ENCODE results near the gene UNK. TPM values are rescaled to one million over a fixed set of nuclear protein-coding genes. Genes with fewer than 3 reads are reported as not detected.

The UNK gene, protein sequence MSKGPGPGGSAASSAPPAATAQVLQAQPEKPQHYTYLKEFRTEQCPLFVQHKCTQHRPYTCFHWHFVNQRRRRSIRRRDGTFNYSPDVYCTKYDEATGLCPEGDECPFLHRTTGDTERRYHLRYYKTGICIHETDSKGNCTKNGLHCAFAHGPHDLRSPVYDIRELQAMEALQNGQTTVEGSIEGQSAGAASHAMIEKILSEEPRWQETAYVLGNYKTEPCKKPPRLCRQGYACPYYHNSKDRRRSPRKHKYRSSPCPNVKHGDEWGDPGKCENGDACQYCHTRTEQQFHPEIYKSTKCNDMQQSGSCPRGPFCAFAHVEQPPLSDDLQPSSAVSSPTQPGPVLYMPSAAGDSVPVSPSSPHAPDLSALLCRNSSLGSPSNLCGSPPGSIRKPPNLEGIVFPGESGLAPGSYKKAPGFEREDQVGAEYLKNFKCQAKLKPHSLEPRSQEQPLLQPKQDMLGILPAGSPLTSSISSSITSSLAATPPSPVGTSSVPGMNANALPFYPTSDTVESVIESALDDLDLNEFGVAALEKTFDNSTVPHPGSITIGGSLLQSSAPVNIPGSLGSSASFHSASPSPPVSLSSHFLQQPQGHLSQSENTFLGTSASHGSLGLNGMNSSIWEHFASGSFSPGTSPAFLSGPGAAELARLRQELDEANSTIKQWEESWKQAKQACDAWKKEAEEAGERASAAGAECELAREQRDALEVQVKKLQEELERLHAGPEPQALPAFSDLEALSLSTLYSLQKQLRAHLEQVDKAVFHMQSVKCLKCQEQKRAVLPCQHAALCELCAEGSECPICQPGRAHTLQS
- 10 to 100 TPM; 18.9 to 29.6 (median 26.4) TPM for total RNA-seq
- polyA plus RNA-seq, result 10 to 100 TPM; 12.7 to 24.4 (median 16.8) TPM

DNA sequence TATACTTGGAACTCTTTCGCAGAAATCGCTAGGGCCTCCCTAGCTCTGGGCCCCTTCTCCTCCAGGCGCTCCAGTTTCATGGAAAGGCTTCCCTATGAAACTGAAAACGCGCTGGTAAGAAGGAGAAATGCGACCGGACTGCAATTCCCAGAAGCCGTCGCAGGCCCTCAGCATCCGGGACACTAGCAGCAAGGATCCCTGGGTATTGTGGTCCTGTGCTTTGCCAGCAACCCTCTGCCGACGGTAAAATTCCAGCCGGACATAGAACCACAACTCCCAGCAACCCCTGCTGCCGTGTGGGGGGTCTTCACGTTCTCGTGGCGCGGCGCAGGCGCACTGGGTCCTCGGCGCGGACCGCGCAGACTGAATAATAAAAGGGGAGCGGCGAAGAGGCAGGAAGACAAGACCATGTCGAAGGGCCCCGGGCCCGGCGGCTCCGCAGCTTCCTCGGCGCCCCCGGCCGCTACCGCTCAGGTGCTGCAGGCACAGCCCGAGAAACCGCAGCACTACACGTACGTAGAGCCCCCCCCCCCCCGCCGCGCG is at the start of gene UNK:
UNK (plus strand) TSS at position 334 of the 543 bp plus-strand sequence; CDS start at position 409, 75 bp downstream.
- Histone ChIP-seq H3K4me3 (peak within 1 kb of the TSS; percentile 74 to 85 (median 78)), H3K9me3 (no peaks in the 10 kb centered on the region), H3K27me3 (no peaks in the 10 kb centered on the region), H3K27ac (peak within 1 kb of the TSS; percentile 95 to 99 (median 97)), H3K36me3 (no peaks in the 10 kb centered on the region), H3K4me1 (peaks cover 0 to 49% (median 33%) of the 10 kb centered on the region in 4 donors)
- intact Hi-C loops (cut with DNase I), result loop anchor here (1.0 to 5.0 kb wide), 3 partner anchors 43 to 93 kb away; partner anchors contain the start of genes TRIM47 and WBP2
- peak; percentile 100 for DNase-seq
- peak; percentile 89 to 94 (median 92) for TF ChIP-seq POLR2AphosphoS5 (IDR thresholded peaks at IDR 0.05)
- TF ChIP-seq, protein P1, sequence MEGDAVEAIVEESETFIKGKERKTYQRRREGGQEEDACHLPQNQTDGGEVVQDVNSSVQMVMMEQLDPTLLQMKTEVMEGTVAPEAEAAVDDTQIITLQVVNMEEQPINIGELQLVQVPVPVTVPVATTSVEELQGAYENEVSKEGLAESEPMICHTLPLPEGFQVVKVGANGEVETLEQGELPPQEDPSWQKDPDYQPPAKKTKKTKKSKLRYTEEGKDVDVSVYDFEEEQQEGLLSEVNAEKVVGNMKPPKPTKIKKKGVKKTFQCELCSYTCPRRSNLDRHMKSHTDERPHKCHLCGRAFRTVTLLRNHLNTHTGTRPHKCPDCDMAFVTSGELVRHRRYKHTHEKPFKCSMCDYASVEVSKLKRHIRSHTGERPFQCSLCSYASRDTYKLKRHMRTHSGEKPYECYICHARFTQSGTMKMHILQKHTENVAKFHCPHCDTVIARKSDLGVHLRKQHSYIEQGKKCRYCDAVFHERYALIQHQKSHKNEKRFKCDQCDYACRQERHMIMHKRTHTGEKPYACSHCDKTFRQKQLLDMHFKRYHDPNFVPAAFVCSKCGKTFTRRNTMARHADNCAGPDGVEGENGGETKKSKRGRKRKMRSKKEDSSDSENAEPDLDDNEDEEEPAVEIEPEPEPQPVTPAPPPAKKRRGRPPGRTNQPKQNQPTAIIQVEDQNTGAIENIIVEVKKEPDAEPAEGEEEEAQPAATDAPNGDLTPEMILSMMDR (IDR thresholded peaks at IDR 0.05), result no peak
- TF ChIP-seq EP300 (IDR thresholded peaks at IDR 0.05), result peak in 1 of 4 donors; percentile 81
- TF ChIP-seq POLR2A (IDR thresholded peaks at IDR 0.05), result peak; percentile 43 to 76
- WGBS, 2 donors, result 0% methylated on average over 45 of the region's 45 CpGs

DNA sequence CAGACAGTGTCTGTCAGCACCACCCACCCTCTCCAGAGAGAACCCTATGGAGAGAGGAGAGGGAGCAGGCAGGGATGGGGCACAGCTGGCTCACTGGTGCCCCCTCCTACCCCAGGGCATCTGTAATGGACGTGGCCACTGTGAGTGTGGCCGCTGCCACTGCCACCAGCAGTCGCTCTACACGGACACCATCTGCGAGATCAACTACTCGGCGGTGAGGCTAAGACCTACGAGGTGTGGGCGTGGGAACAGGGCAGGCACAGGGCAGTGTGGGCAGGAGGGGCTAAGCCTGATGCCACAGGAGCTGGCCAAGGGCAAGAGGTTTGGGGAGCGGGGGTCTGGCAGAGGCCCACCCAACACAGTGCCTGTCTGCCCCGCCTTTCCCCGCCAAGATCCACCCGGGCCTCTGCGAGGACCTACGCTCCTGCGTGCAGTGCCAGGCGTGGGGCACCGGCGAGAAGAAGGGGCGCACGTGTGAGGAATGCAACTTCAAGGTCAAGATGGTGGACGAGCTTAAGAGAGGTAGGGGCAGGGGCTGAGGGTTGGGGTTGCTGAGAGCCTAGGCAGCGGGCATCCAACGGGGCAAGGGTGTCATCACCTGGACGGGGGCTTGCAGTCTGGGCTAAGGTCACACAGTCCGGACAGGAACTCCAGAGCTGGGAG is 48.3 kb upstream of the UNK start:
- Histone ChIP-seq H3K4me3 (no peak overlapping the region), H3K4me1 (no peaks in the 10 kb centered on the region), H3K27ac (no peak overlapping the region), H3K27me3 (no peaks in the 10 kb centered on the region), H3K36me3 (no peaks in the 10 kb centered on the region), H3K9me3 (no peaks in the 10 kb centered on the region)
- WGBS, 2 donors, result 89 to 91% methylated on average over 26 of the region's 26 CpGs
- DNase-seq, result no peak
- intact Hi-C loops (cut with DNase I), result no loop called here
- TF ChIP-seq, protein P1 (IDR thresholded peaks at IDR 0.05), result no peak
- TF ChIP-seq POLR2A (IDR thresholded peaks at IDR 0.05) (no peak), POLR2AphosphoS5 (IDR thresholded peaks at IDR 0.05) (no peak), EP300 (IDR thresholded peaks at IDR 0.05) (no peak)

DNA sequence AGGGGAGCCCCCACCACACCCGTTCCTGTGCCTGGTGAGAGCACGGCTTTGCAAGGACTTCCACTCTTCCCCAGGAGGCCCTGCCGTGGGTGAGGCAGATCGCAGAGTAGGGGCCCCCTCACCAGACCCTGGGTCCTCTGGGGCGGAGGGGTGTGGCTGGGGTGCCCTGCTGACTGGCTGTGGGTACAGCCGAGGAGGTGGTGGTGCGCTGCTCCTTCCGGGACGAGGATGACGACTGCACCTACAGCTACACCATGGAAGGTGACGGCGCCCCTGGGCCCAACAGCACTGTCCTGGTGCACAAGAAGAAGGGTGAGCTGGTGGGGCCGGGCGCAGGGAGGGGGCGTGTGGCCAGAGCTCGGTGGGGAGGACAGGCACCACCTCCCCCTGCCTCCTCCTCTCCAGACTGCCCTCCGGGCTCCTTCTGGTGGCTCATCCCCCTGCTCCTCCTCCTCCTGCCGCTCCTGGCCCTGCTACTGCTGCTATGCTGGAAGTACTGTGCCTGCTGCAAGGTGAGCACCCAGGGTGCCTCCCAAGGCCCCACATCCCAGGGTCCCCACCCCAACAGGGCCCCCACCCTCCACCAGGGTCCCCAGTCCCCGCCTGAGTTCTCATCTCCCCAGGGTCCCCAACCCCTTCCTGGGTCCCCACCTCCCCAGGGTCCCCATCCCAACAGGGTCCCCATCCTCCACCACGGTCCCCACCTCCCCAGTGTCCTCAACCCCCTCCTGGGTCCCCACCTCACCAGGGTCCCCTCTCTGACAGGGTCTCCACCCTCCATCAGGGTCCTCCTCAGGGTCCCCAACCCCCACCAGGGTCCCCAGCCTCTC is 47.3 kb upstream of the UNK start:
- no peak for DNase-seq
- Histone ChIP-seq H3K27me3 (no peaks in the 10 kb centered on the region), H3K4me3 (no peak overlapping the region), H3K4me1 (no peaks in the 10 kb centered on the region), H3K27ac (no peak overlapping the region), H3K36me3 (no peaks in the 10 kb centered on the region), H3K9me3 (no peaks in the 10 kb centered on the region)
- no peak for TF ChIP-seq EP300 (IDR thresholded peaks at IDR 0.05)
- TF ChIP-seq POLR2AphosphoS5 (IDR thresholded peaks at IDR 0.05), result no peak
- TF ChIP-seq, protein P1 (IDR thresholded peaks at IDR 0.05), result no peak
- no peak for TF ChIP-seq POLR2A (IDR thresholded peaks at IDR 0.05)
- WGBS, 2 donors, result 87 to 90% methylated on average over 20 of the region's 20 CpGs
- intact Hi-C loops (cut with DNase I), result no loop called here

All from sigmoid colon (tissue), 7 donors.